GDM1 (cell line): Measurements from ENCODE around the gene ATP2B2.

Experiments used
- DNase-seq: peaks from one replicate; lab custom pipeline; 2025; lab: John Stamatoyannopoulos, UW

ATP2B2 gene

GRCh38 chr3:10529809-10530208 lies 24.4 kb upstream of the ATP2B2 start:
- no peak for DNase-seq

GRCh38 chr3:10528046-10528445 lies 22.7 kb upstream of the ATP2B2 start:
- DNase-seq, result no peak

GRCh38 chr3:10527295-10528001 lies 22.1 kb upstream of the ATP2B2 start:
- DNase-seq, result no peak

- DNase-seq, result no peak
Measured at GRCh38 chr3:10526366-10526765, 21.0 kb upstream of the ATP2B2 start.

- DNase-seq, result no peak
Measured at GRCh38 chr3:10524799-10525301, 19.5 kb upstream of the ATP2B2 start.

- no peak for DNase-seq
Measured at GRCh38 chr3:10524270-10524669, 18.9 kb upstream of the ATP2B2 start.

GRCh38 chr3:10523561-10523960 lies 18.2 kb upstream of the ATP2B2 start:
- peak; percentile 38 for DNase-seq

GRCh38 chr3:10522646-10523303 lies 17.4 kb upstream of the ATP2B2 start:
- no peak for DNase-seq

- DNase-seq, result no peak
Measured at GRCh38 chr3:10521772-10522441, 16.5 kb upstream of the ATP2B2 start.

- DNase-seq, result no peak
Measured at GRCh38 chr3:10520072-10520471, 14.7 kb upstream of the ATP2B2 start.

- DNase-seq, result no peak
Measured at GRCh38 chr3:10519236-10519635, 13.8 kb upstream of the ATP2B2 start.

- no peak for DNase-seq
Measured at GRCh38 chr3:10518506-10519150, 13.2 kb upstream of the ATP2B2 start.

- DNase-seq, result no peak
Measured at GRCh38 chr3:10517627-10518026, 12.2 kb upstream of the ATP2B2 start.

- DNase-seq, result no peak
Measured at GRCh38 chr3:10516544-10517452, 11.4 kb upstream of the ATP2B2 start.

GRCh38 chr3:10515884-10516495 lies 10.6 kb upstream of the ATP2B2 start:
- DNase-seq, result no peak

- DNase-seq, result no peak
Measured at GRCh38 chr3:10515396-10515795, 10.0 kb upstream of the ATP2B2 start.

- no peak for DNase-seq
Measured at GRCh38 chr3:10514407-10515069, 9.2 kb upstream of the ATP2B2 start.

- no peak for DNase-seq
Measured at GRCh38 chr3:10513306-10513705, 7.9 kb upstream of the ATP2B2 start.

- DNase-seq, result no peak
Measured at GRCh38 chr3:10512687-10513086, 7.3 kb upstream of the ATP2B2 start.

- no peak for DNase-seq
Measured at GRCh38 chr3:10511809-10512494, 6.6 kb upstream of the ATP2B2 start.
